Glutamatergic neuron (in vitro differentiated cells): ENCODE data around the gene CNTNAP3B. TPM values are rescaled to one million over a fixed set of nuclear protein-coding genes. Genes with fewer than 3 reads are reported as not detected.
"Not testable (repeated sequence)": the region's sequence is repeated elsewhere in the genome, so short reads cannot be mapped to it uniquely, and the experiment has no call there.

Source experiments
- DNase-seq: peaks from one replicate; pipeline ENCODE4 v3.0.0; 2022
- H3K27ac Mint-ChIP-seq: one replicate; pipeline ENCODE4 v1.8.0; 2020; ENCODE audit warnings: mild to moderate bottlenecking, mixed read lengths, inconsistent platforms; ENCODE audit not compliant: unreplicated experiment
- H3K27me3 Mint-ChIP-seq: one replicate; pipeline ENCODE4 v1.8.0; 2020; ENCODE audit warnings: mild to moderate bottlenecking, moderate library complexity, mixed read lengths, inconsistent platforms; ENCODE audit not compliant: unreplicated experiment
- H3K36me3 Mint-ChIP-seq: one replicate; pipeline ENCODE4 v1.8.0; 2020; ENCODE audit warnings: mild to moderate bottlenecking, mixed read lengths, inconsistent platforms; ENCODE audit not compliant: unreplicated experiment
- H3K4me1 Mint-ChIP-seq: one replicate; pipeline ENCODE4 v1.8.0; 2020; ENCODE audit warnings: mild to moderate bottlenecking, low read depth, mixed read lengths, inconsistent platforms; ENCODE audit not compliant: unreplicated experiment
- H3K4me3 Mint-ChIP-seq: one replicate; pipeline ENCODE4 v1.8.0; 2020; ENCODE audit warnings: mild to moderate bottlenecking, mixed read lengths, inconsistent platforms; ENCODE audit not compliant: unreplicated experiment
- H3K9me3 Mint-ChIP-seq: one replicate; pipeline ENCODE4 v1.8.0; 2020; ENCODE audit warnings: mild to moderate bottlenecking, moderate library complexity, mixed read lengths, inconsistent platforms; ENCODE audit not compliant: unreplicated experiment
- total RNA-seq: library from RNA; stranded (reverse); fragmentation: NEBNext Ultra II Directional; extraction: Animal tissue kit (Norgen Biotek cat#: 25700); gene quantifications from one replicate; pipeline ENCODE4 v1.2.1, GENCODE V29; 2021; ENCODE audit not compliant: unreplicated experiment

The CNTNAP3B gene
- total RNA-seq, 1 donor from 2014 or later = 10.1 TPM

DNA sequence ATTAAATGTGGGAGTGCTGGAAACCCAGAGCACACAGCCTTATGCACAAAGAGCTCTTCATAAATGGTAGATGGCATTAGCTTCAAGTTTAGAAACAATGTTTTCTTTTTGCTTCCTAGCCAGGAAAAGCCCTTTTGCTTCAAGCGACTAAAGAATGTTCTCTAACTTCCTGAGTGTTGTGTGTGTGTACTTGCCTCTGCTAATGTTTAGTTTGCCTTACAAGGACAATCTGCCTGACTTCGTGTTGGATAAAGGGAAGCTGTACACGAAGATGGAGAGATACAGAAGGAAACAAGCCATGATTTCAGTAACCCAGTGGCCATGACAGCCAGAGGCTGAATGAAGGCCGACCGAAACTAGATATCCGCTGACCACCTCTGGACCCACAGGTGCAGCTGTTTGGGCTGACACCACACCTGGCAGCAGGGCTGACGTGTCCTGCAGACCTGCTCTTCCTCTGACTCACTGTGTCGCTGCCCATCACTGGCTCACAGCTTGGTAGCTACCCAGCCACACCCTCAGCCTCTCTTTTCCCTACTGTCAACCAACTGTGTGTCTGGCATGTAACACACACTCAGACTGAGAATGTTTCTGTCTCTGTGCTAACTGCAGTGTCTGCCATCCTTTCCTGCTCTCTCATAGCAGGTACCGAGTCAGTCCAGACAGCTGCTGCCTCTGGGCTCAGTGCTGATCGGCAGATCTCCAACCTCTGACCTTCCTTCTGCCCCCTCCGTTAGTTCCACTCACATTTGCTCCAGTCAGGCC is 59.0 kb downstream of the CNTNAP3B start:
- H3K9me3 Mint-ChIP-seq, H3K27ac Mint-ChIP-seq, H3K36me3 Mint-ChIP-seq, H3K4me1 Mint-ChIP-seq, H3K27me3 Mint-ChIP-seq, DNase-seq, H3K4me3 Mint-ChIP-seq: not testable (repeated sequence)

- H3K4me3 Mint-ChIP-seq, H3K9me3 Mint-ChIP-seq, H3K4me1 Mint-ChIP-seq, H3K27me3 Mint-ChIP-seq, H3K27ac Mint-ChIP-seq, H3K36me3 Mint-ChIP-seq, DNase-seq: not testable (repeated sequence)
Observed at GRCh38 chr9:42053874-42054273, 75.4 kb downstream of the CNTNAP3B start.

GRCh38 chr9:42050701-42051100 is 78.5 kb downstream of the CNTNAP3B start:
- not testable (repeated sequence) for H3K9me3 Mint-ChIP-seq, H3K36me3 Mint-ChIP-seq, H3K4me3 Mint-ChIP-seq, H3K27me3 Mint-ChIP-seq, H3K27ac Mint-ChIP-seq, DNase-seq, H3K4me1 Mint-ChIP-seq

GRCh38 chr9:42044422-42045010 is 84.7 kb downstream of the CNTNAP3B start:
- H3K27me3 Mint-ChIP-seq, H3K4me1 Mint-ChIP-seq, H3K27ac Mint-ChIP-seq, H3K36me3 Mint-ChIP-seq, DNase-seq, H3K4me3 Mint-ChIP-seq, H3K9me3 Mint-ChIP-seq: not testable (repeated sequence)

DNA sequence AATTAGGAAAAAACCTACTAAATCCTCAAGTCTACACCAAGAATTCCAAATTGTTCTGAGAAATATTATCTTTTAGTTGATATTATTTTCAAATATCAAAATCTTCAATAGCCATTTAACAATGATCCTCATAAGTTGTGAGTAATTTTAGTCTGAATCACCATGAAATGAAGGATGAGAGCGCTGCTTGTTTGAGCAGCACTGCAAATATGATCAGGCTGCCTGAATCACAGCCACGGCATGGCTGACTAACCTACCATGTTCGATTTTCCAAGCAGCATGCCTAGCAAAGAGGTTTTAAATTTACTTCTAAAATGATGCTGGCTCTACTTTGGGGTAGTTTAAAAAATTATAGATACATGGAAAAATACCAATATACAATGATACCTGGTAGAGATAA is 95.7 kb downstream of the CNTNAP3B start:
- not testable (repeated sequence) for DNase-seq, H3K27me3 Mint-ChIP-seq, H3K36me3 Mint-ChIP-seq, H3K4me1 Mint-ChIP-seq, H3K9me3 Mint-ChIP-seq, H3K27ac Mint-ChIP-seq, H3K4me3 Mint-ChIP-seq

DNA sequence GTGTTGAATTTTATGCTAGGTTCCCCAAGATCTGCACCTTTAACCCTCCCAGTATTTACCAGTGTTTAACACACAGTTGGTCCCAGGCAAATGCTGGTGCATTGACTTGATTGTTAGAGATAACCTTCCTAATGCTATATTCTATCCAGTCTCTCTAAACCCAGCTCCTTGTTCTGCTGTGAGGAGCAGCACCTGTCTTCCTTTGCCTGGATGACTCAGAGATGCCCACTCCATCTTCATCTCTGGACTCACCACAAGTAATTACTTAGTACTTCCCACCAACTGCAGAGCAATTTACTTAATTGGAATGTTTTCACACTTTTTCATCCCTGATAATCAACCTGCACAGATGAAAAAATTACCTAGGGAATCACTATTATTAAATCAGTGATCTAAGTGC is 108.6 kb downstream of the CNTNAP3B start:
- H3K27ac Mint-ChIP-seq, H3K36me3 Mint-ChIP-seq, H3K4me1 Mint-ChIP-seq, DNase-seq, H3K9me3 Mint-ChIP-seq, H3K27me3 Mint-ChIP-seq, H3K4me3 Mint-ChIP-seq: not testable (repeated sequence)

DNA sequence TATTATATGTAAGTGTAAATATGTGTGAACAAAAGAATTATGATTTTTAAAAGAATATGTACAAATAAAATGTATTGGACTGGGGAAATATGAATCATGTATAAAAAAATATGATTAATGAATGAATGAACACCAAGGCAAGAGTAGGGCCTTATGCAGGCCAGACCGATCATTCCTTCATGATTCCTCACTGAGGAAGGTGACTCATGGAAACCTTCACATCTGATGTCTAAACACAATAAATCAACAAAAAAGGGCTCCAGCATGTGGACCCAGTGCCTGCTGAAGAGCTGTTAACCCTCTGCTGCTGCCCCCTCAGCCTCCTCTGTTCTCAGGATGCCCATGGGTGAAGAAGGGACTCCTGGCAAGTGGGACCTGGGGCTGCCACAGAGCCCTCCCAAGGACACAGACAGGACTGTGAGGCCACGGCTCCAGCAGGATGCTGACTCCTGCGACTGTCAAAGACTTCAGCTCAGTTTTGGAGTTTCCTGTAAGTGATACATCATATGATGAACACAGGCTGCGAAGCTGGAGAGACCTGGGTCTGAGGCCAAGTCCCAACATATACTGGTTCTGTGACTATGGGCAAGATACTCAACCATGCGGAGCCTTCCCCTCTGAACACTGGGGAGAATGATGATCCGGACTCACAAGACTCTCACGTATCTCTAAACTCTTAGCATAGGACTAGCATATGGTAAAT is 110.9 kb downstream of the CNTNAP3B start:
- not testable (repeated sequence) for DNase-seq, H3K27ac Mint-ChIP-seq, H3K36me3 Mint-ChIP-seq, H3K4me1 Mint-ChIP-seq, H3K27me3 Mint-ChIP-seq, H3K4me3 Mint-ChIP-seq, H3K9me3 Mint-ChIP-seq

DNA sequence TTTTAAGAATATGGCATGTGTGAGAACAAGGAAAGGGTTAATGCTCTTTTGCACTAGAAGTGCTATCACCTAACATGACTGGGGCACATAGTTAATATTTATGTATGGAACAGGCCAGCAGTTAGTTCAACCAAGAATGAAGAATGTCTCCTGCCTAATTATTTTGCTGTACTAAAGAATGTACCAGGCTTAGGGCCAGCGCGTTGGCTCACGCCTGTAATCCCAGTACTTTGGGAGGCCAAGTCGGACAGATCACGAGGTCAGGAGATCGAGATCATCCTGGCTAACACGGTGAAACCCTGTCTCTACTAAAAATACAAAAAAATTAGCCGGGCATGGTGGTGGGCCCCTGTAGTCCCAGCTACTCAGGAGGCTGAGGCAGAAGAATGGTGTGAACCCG is 114.9 kb downstream of the CNTNAP3B start:
- H3K4me3 Mint-ChIP-seq, H3K4me1 Mint-ChIP-seq, H3K36me3 Mint-ChIP-seq, H3K27ac Mint-ChIP-seq, H3K9me3 Mint-ChIP-seq, DNase-seq, H3K27me3 Mint-ChIP-seq: not testable (repeated sequence)

- not testable (repeated sequence) for H3K4me3 Mint-ChIP-seq, H3K27ac Mint-ChIP-seq, DNase-seq, H3K9me3 Mint-ChIP-seq, H3K4me1 Mint-ChIP-seq, H3K27me3 Mint-ChIP-seq, H3K36me3 Mint-ChIP-seq
Observed at GRCh38 chr9:41991607-41992006, 137.6 kb downstream of the CNTNAP3B start.

- H3K9me3 Mint-ChIP-seq, DNase-seq, H3K4me3 Mint-ChIP-seq, H3K27me3 Mint-ChIP-seq, H3K36me3 Mint-ChIP-seq, H3K27ac Mint-ChIP-seq, H3K4me1 Mint-ChIP-seq: not testable (repeated sequence)
Observed at GRCh38 chr9:41980271-41980670, 149.0 kb downstream of the CNTNAP3B start.

DNA sequence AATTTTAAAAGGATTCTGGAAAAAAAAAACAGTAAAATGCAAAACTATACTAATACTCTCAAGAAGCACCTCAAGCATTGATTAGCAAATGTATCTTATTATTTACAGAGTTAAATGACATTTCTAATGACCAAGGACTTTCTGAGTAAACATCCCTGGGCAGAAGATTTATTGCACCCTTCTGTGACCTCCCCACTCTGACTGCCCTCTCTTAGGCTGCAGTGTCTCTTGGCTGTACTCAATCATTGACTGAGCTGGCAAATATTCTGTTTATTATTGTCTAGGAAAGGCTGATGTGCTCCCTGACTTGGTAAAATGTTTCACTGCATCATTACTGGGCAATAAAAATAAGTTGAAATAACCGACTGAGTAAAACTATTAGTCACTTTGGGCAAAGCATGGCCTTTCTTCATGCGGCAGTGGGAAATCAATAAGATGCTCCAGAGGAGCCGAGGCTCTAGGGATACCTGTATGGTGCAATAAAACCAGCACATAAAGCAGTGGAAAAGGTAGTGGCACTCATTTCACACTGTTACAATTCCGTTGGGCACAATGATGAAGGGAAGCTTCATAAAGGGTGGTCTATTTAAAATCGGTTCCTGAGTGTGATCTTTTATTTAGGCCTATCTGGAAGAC is 151.1 kb downstream of the CNTNAP3B start:
- H3K4me3 Mint-ChIP-seq, DNase-seq, H3K27ac Mint-ChIP-seq, H3K36me3 Mint-ChIP-seq, H3K9me3 Mint-ChIP-seq, H3K27me3 Mint-ChIP-seq, H3K4me1 Mint-ChIP-seq: not testable (repeated sequence)

GRCh38 chr9:41974906-41975305 is 154.3 kb downstream of the CNTNAP3B start:
- not testable (repeated sequence) for H3K4me1 Mint-ChIP-seq, H3K27me3 Mint-ChIP-seq, DNase-seq, H3K9me3 Mint-ChIP-seq, H3K4me3 Mint-ChIP-seq, H3K36me3 Mint-ChIP-seq, H3K27ac Mint-ChIP-seq
